Ectodermal cell (in vitro differentiated cells): ENCODE results near the gene AHI1.

Experiments used
- H3K27ac ChIP-seq: 2 replicates; pipeline ENCODE4 v1.7.0; 2013; ENCODE audit warnings: mild to moderate bottlenecking, low read depth, low read length; ENCODE audit not compliant: insufficient read depth, poor library complexity, severe bottlenecking
- H3K27me3 ChIP-seq: 2 replicates; pipeline ENCODE4 v1.7.0; 2013; ENCODE audit warnings: mild to moderate bottlenecking, low read length; ENCODE audit not compliant: insufficient read depth, control insufficient read depth, poor library complexity, severe bottlenecking
- H3K36me3 ChIP-seq: one replicate; pipeline ENCODE4 v1.7.0; 2013; ENCODE audit warnings: low read length; ENCODE audit not compliant: control insufficient read depth, insufficient read depth
- H3K4me1 ChIP-seq: one replicate; pipeline ENCODE4 v1.7.0; 2013; ENCODE audit warnings: low read length; ENCODE audit not compliant: control insufficient read depth, insufficient read depth
- H3K4me3 ChIP-seq: 2 replicates; pipeline ENCODE4 v1.7.0; 2013; ENCODE audit warnings: low read depth, low read length, control low read depth; ENCODE audit not compliant: insufficient read depth
- H3K9me3 ChIP-seq: 2 replicates; pipeline ENCODE4 v1.7.0; 2013; ENCODE audit warnings: mild to moderate bottlenecking, low read length, moderate library complexity; ENCODE audit not compliant: control insufficient read depth
- WGBS, 2 experiments: methylation state at CpG; one replicate each; pipeline ENCODE4 v1.1.7; 2013; ENCODE audit warnings: missing lambda C conversion rate in 2 of 2; 5-methylcytosine and 5-hydroxymethylcytosine counted together

The AHI1 gene

GRCh38 chr6:135530113-135530512, 32.6 kb upstream of the AHI1 start:
- H3K36me3 ChIP-seq: no peaks in the 10 kb centered on the region
- no peak overlapping the region for H3K4me3 ChIP-seq
- WGBS, 2 experiments: 94 to 100% methylated on average over 1 of the region's 1 CpG
- H3K27me3 ChIP-seq: no peaks in the 10 kb centered on the region
- H3K27ac ChIP-seq: no peak overlapping the region
- H3K9me3 ChIP-seq: no peaks in the 10 kb centered on the region
- H3K4me1 ChIP-seq: no peaks in the 10 kb centered on the region

GRCh38 chr6:135527960-135528249, 30.4 kb upstream of the AHI1 start:
- H3K9me3 ChIP-seq: no peaks in the 10 kb centered on the region
- no peak overlapping the region for H3K27ac ChIP-seq
- H3K4me3 ChIP-seq: no peak overlapping the region
- H3K36me3 ChIP-seq: no peaks in the 10 kb centered on the region
- H3K4me1 ChIP-seq: no peaks in the 10 kb centered on the region
- H3K27me3 ChIP-seq: no peaks in the 10 kb centered on the region

- H3K27me3 ChIP-seq: no peaks in the 10 kb centered on the region
- 91 to 92% methylated on average over 6 of the region's 6 CpGs for WGBS, 2 experiments
- no peaks in the 10 kb centered on the region for H3K4me1 ChIP-seq
- H3K4me3 ChIP-seq: no peak overlapping the region
- H3K9me3 ChIP-seq: no peaks in the 10 kb centered on the region
- no peaks in the 10 kb centered on the region for H3K36me3 ChIP-seq
- H3K27ac ChIP-seq: no peak overlapping the region
Measured at GRCh38 chr6:135527116-135527959, 29.8 kb upstream of the AHI1 start.

DNA sequence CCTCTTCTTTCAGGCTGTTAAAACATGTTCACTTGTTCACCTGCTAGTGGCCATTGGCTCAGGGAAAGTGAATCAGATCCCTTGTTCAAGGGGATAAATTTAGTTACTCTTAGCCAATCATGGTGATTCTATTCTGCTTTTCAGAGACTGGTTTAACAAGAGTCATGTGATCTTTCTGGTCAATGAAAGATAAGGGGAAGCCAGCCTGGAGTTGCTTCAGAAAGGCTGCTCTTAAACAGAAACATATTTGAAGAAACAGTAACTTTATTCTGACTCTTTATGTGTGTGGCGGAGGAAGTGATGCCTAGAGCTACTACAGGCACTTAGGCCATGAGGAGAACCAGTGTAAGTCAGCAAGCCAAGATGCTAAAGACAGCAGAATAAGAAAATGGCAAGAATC, 28.1 kb upstream of the AHI1 start:
- Histone ChIP-seq H3K27ac (no peak overlapping the region), H3K9me3 (no peaks in the 10 kb centered on the region), H3K36me3 (no peaks in the 10 kb centered on the region), H3K27me3 (no peaks in the 10 kb centered on the region), H3K4me3 (no peak overlapping the region), H3K4me1 (no peaks in the 10 kb centered on the region)
- 87 to 90% methylated on average over 1 of the region's 1 CpG for WGBS, 2 experiments

DNA sequence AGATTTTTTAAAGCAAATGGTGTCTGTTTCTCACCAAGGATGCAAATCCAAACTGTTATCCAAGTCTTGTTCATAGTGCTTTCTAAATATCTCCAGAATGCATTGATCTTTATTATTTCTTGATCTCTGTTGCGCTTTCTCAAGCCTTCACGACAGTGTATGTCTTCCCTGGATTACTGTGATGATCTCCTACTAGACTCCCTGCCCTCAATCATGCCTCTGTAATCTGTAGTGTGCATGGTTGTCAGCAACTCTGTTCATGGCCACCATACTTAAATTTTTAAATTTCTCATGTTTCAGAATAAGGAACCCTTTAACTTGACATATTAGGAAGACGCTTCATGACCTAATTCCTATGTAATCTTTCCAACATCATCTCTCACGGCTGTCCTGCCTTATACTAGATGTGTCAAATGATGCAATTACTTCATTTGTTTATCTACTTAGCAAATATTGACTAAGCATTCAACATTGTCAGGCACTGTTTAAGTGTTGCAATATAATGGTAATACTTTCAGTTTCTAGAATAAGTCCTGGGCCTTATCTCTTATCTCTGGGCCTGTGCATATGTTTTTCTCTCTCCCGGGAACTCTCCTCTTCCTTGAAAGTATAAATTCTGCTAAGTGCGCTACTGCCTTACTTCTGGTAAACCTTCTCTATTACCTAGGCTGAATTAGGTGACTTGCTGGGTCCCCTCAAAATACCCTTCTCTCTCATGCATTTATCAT, 25.6 kb upstream of the AHI1 start:
- no peak overlapping the region for H3K27ac ChIP-seq
- no peaks in the 10 kb centered on the region for H3K36me3 ChIP-seq
- 90 to 96% methylated on average over 6 of the region's 6 CpGs for WGBS, 2 experiments
- H3K4me1 ChIP-seq: no peaks in the 10 kb centered on the region
- no peaks in the 10 kb centered on the region for H3K9me3 ChIP-seq
- H3K27me3 ChIP-seq: no peaks in the 10 kb centered on the region
- H3K4me3 ChIP-seq: no peak overlapping the region

GRCh38 chr6:135521431-135521830, 23.9 kb upstream of the AHI1 start:
- Histone ChIP-seq H3K36me3 (no peaks in the 10 kb centered on the region), H3K9me3 (no peaks in the 10 kb centered on the region), H3K27me3 (no peaks in the 10 kb centered on the region), H3K27ac (no peak overlapping the region), H3K4me3 (no peak overlapping the region), H3K4me1 (no peaks in the 10 kb centered on the region)
- 71 to 100% methylated on average over 1 of the region's 1 CpG for WGBS, 2 experiments

- Histone ChIP-seq H3K4me3 (no peak overlapping the region), H3K27ac (no peak overlapping the region), H3K9me3 (no peaks in the 10 kb centered on the region), H3K27me3 (no peaks in the 10 kb centered on the region), H3K36me3 (no peaks in the 10 kb centered on the region), H3K4me1 (no peaks in the 10 kb centered on the region)
- WGBS, 2 experiments: 81 to 100% methylated on average over 1 to 2 of the region's 2 CpGs
Measured at GRCh38 chr6:135520781-135521180, 23.2 kb upstream of the AHI1 start.

DNA sequence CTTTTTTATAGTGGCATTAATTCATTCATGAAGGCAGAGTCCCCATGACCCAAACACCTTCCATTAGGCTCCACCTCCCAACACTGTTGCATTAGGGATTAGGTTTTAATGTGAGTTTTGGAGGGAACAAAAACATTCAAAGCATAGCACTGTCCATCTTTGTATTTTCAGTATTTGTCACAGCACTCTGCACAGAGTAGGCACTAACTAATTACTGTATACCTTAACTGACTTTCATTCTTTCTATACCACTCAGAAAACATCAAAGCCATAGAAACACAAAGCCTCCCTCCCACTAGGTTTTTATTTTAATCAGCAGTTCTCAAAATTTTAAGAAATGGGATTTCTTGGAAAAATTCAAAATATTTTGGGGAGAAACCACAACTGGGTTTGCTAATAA, 21.8 kb upstream of the AHI1 start:
- no peaks in the 10 kb centered on the region for H3K4me1 ChIP-seq
- no peaks in the 10 kb centered on the region for H3K9me3 ChIP-seq
- H3K4me3 ChIP-seq: no peak overlapping the region
- H3K27me3 ChIP-seq: no peaks in the 10 kb centered on the region
- H3K36me3 ChIP-seq: no peaks in the 10 kb centered on the region
- H3K27ac ChIP-seq: no peak overlapping the region

GRCh38 chr6:135517527-135517926, 20.0 kb upstream of the AHI1 start:
- 83 to 94% methylated on average over 2 of the region's 2 CpGs for WGBS, 2 experiments
- Histone ChIP-seq H3K36me3 (no peaks in the 10 kb centered on the region), H3K9me3 (no peaks in the 10 kb centered on the region), H3K27ac (no peak overlapping the region), H3K27me3 (no peaks in the 10 kb centered on the region), H3K4me3 (no peak overlapping the region), H3K4me1 (no peaks in the 10 kb centered on the region)

GRCh38 chr6:135514706-135515105, 17.2 kb upstream of the AHI1 start:
- 77 to 79% methylated on average over 3 of the region's 3 CpGs for WGBS, 2 experiments
- Histone ChIP-seq H3K27me3 (no peaks in the 10 kb centered on the region), H3K27ac (no peak overlapping the region), H3K36me3 (no peaks in the 10 kb centered on the region), H3K9me3 (no peaks in the 10 kb centered on the region), H3K4me3 (no peak overlapping the region), H3K4me1 (no peaks in the 10 kb centered on the region)
